ENCODE data around the gene CTRB1.
"Not testable (repeated sequence)": the region's sequence is repeated elsewhere in the genome, so short reads cannot be mapped to it uniquely, and the experiment has no call there.

CTRB1 gene

GRCh38 chr16:75254359-75254837 lies 35.6 kb downstream of the CTRB1 start:
- DNase-seq (ENCODE audit: low read depth), result no peak

GRCh38 chr16:75256059-75256571 lies 37.3 kb downstream of the CTRB1 start:
- no peak for DNase-seq (ENCODE audit: low read depth)

DNA sequence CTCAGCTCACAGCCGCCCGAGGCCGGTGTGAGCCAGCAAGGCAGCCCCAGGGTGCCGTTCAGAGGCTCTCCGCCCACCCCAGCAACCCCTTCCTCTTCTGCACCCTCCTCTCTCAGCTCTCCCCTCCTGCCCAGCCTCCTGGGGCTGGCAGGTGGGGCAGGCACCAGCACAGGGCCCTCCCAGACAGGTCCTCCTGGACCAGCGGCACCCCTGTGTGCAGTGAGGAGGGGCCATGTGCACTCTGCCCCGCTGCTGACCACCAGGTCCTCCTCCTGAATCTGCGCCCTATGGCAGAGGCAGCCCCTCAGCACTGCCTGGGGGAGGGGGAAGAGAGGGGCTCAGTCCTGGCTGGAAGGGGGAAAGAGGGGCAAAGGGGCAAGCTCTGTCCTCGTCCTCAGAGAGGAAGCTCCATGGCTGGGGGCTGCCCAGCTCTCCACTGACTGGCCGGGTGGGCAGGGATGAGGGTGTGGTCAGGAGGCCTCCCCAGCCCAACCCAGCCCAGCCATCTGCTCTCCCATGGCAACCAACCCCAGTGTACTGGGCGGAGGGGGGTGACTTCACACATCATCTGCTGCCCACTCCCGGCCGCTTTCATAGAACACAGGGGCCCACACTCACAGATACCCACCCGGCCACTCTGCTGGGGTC lies 38.0 kb downstream of the CTRB1 start:
- DNase-seq (ENCODE audit: low read depth), result no peak

GRCh38 chr16:75257886-75258806 lies 39.4 kb downstream of the CTRB1 start:
- DNase-seq (ENCODE audit: low read depth), result no peak

GRCh38 chr16:75258807-75259141 lies 40.0 kb downstream of the CTRB1 start:
- DNase-seq (ENCODE audit: low read depth), result no peak

- no peak for DNase-seq (ENCODE audit: low read depth)
These were observed 42.2 kb downstream of the CTRB1 start for GRCh38 chr16:75260851-75261589.

DNA sequence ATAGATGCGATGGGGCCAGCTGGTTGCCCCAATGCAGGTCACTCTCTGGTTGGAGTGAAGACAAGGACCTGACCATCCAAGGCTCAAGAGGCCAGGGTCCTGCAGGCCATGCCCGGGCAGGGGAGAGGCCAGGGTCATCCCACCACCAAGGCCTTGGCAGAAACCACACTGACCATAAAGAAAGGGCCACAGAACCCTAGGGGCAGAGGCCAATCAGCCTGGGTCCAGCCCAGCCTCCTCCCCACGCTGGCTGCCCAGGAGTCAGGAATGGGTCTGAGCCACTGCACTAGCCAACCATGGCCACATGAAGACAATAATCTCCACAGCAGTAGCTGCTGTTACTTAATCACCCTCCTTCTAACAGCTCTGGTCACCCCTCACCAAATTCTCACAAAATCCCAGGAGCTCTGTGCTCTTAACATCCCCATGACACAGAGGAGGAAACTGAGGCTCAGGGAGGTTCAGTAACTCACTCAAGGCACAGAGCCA lies 42.8 kb downstream of the CTRB1 start:
- no peak for DNase-seq (ENCODE audit: low read depth)

DNA sequence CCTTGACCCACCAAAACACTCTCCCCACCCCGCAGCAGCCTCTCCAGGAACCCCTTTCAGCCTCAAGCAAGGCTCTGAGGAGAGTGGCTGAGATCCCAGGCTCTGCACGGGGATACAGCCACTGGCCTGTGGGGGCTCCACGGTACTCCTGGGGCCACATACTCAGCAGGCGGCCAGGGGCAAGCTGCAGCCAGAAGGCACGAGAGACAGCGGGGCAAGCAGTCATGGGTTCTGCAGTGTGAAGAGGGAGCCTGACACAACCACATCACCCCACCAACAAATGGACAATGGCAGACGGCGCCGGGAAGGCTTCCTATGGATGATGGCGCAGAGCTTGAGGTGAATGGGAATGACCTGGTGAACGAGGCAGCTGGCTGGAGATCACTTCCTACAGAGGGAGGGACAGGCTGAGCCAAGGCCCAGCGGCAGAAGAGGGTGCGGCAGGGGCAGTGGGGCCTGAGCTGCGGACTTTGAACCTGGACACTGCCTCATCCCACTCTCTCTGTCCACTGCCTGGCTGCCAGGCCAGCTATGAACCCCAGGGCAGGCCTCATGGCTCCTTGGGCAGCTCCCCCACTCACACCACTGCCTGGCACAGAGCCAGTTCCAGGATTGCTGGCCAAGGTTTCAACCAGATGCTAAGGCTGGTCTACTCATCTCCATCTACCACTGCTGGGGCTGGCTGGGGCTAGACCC lies 43.5 kb downstream of the CTRB1 start:
- DNase-seq (ENCODE audit: low read depth), result no peak

DNA sequence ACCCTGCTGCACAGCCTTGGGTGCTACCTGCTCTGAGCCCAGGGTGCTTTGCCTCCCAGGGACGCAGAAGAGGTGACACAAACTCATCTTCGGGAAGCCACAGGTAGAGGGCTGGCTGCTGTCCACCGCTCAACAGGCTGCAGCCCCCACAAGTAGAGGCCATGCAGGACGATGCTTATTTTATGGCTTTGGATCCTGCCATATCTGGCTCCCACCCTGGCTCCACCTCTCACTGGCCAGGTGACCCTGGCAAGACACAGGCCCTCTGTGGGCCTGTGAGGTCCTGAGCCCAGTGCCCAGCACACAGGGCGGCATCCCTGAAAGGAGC lies 44.0 kb downstream of the CTRB1 start:
- no peak for DNase-seq (ENCODE audit: low read depth)

- DNase-seq (ENCODE audit: low read depth), result no peak
These were observed 44.6 kb downstream of the CTRB1 start for GRCh38 chr16:75263291-75263962.

DNA sequence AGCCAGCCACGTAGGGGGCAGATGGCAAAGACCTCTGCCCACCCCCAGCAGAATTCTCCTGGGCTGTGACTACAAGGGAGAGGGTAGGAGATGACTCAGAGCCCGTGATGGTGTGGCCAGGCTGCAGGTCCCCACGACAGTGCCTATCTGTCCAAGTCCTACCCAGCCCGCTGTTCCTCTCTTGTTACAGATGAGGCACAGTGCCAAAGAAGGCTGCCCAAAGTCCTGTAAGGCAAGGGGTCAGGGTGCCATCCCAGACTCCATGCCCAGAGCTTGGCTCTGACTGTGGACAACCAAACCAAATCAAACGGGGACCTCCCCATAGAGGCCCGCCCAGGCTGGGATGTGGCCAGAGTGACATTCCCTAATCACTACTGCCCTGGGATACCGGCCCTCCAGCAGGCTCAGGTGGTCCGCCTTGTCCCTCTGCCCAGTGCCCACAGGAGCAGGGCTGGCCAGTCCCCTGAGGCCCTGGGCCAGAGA lies 45.2 kb downstream of the CTRB1 start:
- no peak for DNase-seq (ENCODE audit: low read depth)

DNA sequence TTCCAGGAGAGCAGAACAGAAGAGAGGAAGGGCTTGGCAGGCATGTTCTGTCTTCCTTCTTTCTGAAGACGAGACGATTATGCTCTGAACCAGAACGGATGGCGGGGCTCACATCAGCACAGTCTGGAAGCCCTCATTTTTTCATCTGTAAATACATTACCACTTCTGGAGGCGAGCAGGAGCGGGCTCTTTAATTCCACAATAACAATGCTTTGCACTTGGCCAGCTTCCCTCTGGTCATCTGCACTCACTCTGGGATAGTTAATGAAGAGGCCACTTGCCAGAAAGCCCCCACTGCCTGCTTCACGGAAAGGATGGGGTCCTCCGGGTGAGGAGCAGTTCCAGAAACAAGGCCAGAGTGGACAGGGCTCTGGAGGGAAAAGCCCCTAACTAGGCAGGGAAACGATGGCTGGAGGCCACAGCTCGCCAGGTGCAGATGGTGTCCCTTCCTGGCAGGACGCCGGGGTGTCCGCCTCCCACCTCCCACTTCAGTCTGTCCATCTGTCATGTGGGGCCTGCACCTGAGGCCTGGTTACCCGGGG lies 45.7 kb downstream of the CTRB1 start:
- DNase-seq (ENCODE audit: low read depth), result no peak

DNA sequence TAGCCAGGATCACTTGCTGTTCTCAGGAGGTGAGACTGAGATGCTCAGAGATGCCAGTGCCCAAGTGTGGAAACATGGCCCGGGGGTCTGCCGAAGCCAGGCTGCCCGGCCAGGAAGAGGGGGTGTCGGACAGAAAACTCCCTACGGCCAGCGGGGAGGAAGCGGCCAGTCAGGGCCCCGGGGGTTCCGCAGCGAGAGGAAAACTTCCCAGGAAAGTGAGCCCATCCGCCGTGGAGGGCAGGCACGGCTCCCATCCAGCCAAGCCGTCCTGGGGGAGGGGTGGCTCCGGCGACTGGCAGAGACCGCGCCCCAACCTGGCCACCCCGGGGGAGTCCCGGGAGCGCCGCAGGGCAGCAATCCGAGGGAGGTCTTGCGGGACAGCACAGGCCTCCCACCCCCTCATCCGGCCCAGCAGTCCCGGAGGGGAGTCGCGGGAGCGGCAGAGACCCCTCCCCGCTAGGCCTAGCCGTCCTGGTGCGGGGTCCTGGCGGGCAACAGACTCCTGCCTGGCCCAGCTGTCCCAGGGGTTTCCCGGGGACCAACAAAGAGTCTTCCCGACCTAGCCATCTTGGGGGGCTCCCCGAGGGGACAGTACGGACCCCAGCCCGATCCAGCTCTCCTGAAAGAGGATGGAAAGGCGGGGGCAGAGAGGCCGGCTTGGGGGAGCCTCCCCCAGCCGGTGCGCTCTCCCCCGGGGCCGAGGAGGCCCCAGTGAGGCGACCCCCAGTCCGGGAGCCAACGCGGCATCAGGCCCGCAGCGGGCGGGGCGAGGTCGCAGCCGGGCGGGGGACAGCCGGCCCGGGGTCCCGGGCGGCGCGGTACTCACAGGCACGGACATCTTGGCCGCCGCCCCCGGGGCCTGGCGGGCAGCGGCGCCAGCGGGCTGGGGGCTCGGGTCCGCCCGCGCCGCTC lies 46.5 kb downstream of the CTRB1 start:
- no peak for DNase-seq (ENCODE audit: low read depth)

GRCh38 chr16:75265911-75266701 lies 47.3 kb downstream of the CTRB1 start:
- no peak for DNase-seq (ENCODE audit: low read depth)

GRCh38 chr16:75266738-75267630 lies 48.2 kb downstream of the CTRB1 start:
- no peak for DNase-seq (ENCODE audit: low read depth)

DNA sequence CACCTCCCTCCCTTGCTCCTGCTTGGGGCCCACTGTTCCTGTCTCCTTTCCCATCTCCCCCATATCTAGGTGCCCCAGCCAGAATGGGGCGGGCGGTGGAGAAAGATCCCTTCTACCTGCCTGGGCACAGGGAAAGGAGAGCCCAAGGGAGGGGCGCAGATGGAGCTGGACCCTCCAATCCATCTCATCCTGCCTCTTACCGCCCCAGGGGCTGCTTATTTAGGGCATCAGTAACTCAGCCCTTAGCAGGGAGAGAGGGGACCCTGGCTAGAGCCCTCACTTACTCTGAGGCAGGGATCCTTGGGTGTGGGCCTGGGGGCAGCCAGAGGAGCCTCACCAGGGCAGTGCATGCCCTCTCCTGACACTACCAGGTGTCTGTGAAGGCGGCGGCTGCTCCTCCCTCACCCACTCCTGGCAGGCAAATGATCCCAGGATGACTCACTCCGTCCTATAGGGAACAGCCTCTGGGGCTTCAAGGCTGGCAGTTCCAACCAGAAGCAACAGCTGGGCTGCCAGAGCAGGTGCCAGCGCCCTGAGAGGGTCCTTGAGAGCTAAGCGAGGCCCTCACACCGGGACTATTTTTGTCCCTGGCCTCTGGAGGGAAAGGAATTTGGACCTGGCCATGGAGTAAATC lies 49.0 kb downstream of the CTRB1 start:
- DNase-seq (ENCODE audit: low read depth), result no peak

- not testable (repeated sequence) for DNase-seq (ENCODE audit: low read depth)
These were observed 50.6 kb downstream of the CTRB1 start for GRCh38 chr16:75269358-75269757.
